ENCODE measurements around the gene HNRNPUL2.
"Not testable (repeated sequence)": the region's sequence is repeated elsewhere in the genome, so short reads cannot be mapped to it uniquely, and the experiment has no call there.

The HNRNPUL2 gene

DNA sequence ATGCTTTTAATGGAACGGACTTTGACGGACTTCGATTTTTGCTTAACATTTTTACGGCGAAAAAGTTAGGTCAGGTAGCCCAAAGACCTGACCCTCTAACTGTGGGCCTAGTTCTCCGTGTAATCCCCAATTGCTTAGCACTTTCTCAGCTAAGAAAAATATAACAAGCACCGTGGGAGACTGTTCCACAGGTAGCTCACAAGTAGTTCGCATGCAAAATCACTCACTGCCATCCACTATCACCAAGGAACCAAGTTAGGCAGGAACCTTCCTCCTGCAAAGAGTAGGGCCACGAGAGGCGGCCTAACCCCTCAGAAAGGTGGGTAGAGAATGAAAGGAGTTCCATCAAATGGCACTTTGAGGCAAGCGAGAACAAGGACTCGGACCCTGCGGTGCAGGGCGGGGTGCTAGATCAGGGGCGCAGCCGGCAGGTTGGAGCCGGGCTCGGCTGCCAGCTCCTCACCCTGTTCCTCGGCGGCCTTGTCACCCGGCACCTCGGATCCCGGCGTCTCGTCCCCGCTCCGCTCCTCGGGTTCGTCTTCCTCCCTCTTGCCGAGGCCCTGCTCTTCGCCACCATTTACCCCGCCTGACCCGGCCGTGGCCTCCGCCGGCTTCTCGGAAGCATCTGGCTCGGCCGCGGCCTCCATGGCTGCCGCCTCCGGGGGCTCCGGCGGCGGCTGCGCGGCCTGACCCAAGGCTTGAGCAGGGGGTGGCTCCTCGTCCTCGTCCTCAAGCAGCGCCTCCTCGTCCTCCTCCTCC, 922 bp downstream of the HNRNPUL2 start:
- DNase-seq, result peak; percentile 28

DNA sequence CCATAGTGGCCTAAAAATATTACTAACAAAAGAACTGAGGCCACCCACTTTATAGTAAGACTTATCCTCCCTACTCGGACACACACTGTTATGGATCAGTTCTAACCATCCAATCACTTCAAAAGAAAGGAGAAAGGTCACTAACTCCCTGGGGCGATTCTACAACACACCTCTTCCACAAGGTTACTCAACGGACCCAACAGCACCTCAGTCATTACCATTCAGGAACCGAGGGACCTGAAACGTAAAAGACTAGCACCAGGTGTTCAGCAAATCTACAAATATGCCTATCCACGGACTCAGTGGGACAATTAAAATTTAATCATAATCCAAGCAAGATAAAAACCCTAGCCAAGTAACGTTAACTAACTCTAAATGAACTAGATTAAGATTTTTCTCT, 1.6 kb downstream of the HNRNPUL2 start:
- no peak for DNase-seq

DNA sequence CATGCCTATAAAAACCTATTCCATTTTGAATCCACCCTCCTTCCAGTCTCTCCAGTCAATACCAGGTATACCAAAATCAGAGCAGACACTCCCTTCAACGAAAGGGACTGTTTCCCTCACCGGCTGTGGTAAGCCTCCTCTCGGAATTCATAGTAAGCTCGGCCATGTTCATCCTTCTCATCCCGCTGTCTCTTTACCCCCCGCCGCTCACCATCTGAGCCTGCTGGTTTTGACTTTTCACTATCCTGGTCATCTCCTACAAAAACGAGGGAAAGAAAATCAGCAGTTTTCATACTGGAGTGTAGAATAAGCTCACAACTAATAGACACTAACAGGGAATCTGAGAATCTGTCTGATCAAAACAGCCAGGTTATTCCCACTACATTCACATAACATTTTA, 3.1 kb downstream of the HNRNPUL2 start:
- no peak for DNase-seq

DNA sequence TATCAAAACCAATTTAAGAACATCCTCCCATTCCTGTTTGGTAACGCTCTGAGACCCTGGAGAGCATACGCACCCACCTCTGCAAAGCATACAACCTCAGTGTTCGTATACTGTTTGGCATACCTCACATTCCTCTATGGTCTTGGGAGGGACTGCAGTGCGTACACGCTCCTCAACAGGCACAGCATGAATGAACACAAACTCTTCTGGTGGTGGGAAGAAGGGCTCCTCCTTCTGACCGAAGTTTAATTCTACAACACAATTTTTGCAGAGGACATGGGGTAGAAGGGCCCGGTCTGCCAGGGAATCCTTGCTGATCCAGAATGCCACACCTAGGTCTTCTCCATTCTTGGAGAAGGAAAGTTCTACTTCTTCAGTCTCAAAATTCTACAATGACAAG, 5.3 kb downstream of the HNRNPUL2 start:
- no peak for DNase-seq

DNA sequence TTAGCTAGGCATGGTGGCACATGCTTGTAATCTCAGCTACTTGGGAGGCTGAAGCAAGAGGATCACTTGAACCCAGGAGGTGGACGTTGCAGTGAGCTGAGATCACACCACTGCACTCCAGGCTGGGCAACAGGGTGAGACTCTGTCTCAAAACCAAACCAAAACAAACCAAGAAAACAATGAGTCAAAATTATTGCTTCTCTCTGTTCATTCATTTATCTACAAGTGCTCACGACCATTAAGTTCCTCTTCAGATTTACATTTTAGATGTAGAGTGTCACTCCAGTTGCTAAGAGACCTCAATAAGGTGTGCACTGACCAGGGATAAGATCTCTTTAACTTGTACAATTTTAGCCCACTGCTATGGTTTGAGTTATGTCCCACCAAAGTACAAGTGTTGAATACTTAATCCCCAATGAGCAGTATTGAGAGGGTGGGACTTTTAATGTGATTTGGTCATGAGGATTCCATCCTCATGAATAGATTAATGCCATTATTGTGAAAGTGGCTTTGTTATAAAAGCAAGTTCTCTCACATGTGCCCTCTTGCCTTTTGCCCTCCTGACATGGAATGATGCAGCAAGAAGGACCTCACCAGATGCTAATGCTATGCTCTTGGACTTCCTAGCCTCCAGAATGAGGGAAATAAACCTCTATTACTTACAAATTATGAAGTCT, 7.8 kb downstream of the HNRNPUL2 start:
- DNase-seq, result no peak

DNA sequence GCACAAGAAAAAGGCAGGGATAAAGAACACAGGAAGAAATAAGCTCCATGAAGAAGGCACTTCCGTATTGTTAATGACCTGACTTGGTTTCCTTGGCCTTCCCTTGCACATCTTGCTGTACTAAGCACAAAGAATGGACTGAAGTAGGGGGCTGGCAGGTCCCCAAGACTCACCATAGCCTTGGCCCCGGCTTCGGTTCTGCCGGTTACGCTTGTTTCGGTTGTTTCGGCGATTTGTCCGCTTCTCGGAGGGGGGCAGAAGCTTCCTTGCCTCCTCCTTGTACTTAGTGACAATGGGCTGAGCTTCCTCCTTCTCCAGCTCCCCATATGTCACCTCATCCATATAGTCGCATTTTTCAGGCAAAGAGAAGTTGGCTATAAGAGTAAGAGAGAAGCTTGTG, 10.4 kb downstream of the HNRNPUL2 start:
- DNase-seq, result no peak

DNA sequence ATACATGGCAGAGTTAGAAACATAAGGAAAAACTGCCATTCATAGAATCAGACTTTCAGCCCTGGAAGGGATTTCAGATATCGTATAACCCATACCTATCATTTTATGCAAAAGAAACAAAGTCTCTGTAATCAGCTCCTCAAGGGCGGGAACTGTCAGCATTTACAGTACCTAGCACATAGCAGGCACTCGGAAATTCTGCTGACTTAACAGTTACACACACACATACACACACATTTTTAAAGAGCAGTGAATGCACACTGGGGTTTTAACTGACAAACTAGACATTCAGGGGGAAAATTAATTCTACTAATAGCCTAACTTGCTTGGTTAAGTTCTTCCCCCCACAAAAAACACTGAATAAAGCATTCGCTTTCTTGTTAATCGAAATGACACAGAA, 11.1 kb downstream of the HNRNPUL2 start:
- DNase-seq, result no peak

DNA sequence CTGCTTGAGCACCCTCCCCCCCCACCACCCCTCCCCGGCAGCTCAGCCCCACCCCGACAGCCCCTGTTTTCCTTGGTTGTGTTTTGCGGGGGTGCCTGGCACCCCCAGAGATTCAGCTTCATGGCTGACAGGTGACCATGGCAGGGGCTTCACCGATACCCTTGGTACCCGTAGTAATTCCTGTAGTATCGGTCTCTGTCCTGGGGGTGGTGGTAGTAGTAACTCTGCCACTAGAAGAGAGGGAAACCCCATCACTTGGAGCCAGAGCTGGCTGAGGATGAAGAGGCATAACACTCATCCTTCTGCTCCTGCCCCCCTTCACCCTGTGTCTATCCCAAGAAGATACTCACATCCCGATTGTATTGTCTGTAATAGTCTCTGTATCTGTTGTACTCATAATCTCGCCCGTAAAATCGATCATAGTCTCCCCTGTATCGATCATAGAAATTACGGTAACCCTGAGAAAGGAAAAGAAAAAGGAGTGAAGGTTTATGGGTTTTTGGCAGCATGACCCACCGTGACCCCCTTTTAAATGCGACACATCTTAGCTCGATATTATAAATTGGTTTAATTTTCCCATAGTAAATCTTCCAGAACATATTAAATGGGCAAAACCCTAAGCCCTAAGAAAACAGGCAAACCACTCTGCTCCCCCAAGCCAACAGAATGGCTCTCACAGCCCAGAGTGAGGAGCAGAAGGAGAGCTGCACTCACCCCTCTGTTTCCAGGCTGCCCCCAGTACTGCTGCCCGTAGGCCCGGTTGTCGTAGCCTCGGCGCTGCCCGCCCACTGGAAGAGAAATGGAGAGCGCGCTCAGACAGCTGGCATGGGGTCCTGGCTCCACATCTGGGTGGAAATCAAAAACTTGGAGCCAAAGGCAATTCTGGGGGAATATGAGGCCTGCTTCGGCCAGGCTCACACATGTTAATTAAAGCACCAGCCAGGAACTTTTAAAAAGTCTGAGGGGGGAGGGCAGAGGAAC, 11.8 kb downstream of the HNRNPUL2 start:
- DNase-seq, result no peak

DNA sequence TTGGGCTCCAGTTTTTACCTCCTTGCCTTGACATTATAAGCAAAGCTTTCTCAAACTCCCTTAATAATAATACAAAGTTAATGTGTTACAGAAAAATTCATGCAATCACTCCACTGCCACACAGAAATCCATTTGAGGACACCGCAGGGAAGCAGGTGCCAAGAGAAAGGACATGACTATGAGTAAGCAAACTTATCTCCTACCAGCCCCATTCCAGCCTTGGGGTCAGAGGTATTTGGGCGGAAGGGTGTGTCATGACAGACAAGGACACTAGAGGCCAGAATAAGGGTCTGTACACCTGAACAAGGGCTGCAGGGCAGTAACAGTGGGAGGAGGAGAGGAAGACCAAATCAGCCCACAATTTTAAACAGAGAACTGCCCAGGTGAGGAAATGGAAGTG, 13.9 kb downstream of the HNRNPUL2 start:
- DNase-seq, result no peak

DNA sequence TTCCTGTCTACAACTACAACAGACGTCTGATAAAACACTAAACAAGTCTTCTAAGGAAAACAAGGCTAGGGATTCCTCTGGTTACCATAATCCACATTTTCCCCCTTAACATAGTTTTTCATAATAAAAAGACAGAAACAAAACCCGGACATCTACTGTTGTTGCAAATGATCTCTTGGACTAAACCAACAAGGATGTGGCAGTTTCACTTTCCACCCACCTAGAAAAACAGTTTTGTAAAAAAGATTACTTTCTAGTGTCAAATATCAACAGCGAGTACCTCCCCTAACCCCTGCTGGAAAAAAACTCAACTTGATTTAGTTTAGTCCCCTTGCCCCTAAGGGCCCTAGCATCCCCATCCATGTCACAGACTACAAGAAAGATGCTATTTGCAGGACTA, 14.4 kb downstream of the HNRNPUL2 start:
- DNase-seq, result no peak

DNA sequence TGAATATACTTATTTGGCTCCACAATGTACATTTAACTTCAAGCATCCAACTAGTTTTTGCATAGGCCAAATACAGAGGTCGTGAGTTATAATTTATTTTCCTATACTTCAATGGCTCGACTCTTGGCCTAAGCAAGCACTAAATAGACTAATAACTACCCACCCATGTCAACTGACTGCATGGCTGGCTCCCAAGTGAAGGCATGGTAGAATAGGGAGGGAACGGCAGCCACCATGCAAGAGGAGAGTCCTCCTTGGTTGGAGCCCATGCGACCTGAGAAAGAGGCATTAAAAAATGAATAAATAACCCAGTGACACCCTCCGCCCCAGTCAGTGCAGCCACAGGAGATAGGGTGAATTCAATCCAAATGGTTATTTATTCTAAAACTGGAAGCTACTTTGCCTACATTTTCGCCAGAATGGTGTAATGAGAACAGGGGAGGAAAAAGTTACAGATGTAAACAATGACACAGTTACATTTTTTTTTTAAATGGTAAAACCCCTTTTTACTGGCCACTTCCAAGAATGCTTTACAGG, 14.9 kb downstream of the HNRNPUL2 start:
- DNase-seq, result no peak

DNA sequence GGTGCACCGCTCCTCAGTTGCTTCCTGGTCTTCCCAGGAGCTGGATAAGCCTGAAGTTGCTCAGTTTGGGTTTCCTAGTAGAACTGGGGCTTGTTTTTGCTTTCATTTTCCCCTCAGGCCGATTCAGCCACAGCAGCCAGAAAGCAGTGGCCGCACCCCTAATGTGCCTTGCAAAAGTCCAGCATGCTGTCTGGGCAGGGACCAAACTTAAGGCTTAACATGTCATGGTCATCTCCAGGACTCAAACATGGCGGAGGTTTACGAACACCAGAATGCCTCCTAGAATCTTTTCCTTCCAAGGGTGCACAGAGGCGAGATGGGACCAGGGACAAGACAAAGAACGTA, 17.3 kb downstream of the HNRNPUL2 start:
- no peak for DNase-seq

DNA sequence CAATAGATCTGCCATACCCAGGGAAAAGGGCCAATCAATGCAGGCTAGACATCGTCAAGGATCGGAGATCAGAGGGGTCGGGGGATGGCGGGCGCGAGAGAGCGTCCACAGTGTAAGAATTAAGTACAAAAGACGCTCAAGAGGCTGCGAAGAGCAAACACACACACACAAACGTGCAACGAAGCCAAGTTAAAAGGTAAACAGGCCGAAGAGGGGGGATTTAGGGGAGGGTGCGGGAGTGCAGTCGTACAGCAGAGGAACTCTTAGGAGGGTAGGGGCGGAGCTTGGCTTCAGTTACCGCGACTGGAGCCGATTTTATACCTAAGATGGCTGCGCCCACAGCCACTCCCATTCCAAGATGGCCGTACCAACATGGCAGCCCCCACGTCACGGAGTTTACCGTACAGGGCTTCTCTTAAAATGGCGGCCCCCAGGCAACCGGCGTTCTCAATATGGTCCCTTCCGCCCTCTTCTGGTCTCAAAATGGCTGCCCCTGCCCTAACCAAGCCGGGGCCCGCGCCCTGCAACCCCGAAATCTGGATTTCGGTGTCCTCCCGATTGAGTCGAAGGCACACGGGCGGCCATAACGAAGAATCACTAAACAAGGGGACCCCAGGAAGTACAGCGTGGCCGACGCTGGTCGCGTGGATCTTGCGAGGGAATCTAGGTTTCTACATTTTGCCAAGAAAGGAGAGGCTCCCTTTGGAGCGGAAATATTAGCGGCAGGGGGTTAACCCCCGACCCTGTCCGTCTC, 17.8 kb downstream of the HNRNPUL2 start:
- DNase-seq, result peak; percentile 90

DNA sequence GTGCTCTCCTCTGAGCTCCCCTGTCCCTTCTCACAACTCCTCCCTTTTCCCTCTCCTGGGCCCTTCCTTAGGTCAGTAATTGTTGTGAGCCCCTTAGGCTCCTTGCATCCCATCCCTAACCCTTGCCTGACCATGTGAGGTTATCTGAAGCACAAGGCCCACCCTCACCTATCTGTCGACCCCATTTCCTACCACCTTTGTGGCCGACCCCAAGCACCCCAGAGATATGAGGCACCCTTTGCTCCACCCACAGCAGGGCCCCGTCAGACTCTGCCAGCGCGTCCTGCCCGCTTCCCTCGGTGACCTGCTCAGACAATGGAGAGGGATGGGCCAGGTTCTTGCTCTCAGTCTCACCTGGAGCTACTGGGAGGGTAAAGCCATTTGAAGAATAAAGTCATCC, 18.5 kb downstream of the HNRNPUL2 start:
- DNase-seq, result peak; percentile 17

DNA sequence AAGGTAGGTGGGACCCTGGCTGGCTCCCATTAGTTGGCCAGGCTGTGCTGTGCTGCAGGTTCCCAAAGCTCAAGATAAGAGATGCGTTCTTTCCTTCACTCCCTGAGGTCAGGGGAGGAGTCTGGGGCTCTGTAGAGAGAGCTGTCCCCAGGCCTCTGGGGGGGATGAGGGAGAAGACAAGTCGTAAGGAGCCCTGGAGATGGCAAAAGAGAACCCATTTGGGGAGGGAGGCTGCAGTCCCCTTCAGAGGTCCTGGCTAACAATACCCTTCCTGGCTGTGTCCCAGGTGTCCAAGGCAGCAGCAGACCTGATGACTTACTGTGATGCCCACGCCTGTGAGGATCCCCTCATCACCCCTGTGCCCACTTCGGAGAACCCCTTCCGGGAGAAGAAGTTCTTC, 18.9 kb downstream of the HNRNPUL2 start:
- DNase-seq, result no peak

DNA sequence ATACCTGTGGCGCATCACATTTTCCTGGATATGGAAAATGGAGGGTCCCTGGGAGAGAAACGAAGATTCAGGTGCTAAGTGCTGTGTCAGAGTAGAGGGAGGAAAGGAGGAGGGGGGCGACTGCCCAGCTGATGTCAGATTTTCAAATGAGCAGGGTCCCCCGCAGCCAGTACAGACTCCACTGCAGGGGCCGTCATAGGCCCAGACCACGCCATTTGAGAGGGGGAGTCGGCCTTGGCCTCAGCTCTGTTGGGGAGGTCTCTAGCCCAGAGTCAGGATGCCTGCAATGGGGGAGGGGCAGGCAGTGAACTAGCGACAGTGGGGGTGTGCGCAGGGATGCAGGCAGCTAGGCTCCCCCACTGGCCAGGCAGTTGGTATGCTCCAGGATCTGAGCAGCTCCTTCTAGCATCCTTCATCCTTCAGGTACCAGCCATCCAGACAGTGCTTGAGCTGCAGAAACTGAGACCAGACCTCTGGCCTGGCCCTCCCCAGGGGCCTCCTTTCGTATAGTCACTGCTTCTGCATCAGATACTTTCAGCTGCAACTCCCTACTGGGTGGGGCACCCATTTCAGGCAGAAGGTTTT, 19.9 kb downstream of the HNRNPUL2 start, which contains the start of the genes BSCL2 and GNG3:
Gene BSCL2 (minus strand): TSS at position 148 of the 585 bp plus-strand sequence. CDS start 229 bp downstream, outside the sequence.
Gene GNG3 (plus strand): TSS at position 400 of the 585 bp plus-strand sequence. CDS start 620 bp downstream, outside the sequence.
- no peak for DNase-seq

DNA sequence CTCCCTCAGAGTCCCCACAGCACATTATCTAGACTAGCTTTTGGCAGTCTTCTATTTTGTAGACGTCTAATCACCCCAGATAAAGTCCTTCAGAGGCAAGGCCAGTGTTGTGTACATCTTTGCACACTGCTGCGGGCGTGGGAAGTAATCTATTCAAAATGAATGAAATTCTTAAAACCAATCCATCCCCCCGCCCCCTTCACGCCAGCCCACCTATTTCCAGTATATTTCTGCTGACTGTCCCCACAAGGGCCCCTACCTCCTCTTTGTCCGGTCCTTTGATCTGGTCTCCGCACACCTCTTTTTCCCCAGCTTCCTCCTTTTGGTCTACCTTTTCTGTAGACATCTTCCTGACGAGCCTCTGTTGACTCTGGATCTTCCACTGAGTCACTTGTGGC, 20.4 kb downstream of the HNRNPUL2 start:
- DNase-seq, result no peak

DNA sequence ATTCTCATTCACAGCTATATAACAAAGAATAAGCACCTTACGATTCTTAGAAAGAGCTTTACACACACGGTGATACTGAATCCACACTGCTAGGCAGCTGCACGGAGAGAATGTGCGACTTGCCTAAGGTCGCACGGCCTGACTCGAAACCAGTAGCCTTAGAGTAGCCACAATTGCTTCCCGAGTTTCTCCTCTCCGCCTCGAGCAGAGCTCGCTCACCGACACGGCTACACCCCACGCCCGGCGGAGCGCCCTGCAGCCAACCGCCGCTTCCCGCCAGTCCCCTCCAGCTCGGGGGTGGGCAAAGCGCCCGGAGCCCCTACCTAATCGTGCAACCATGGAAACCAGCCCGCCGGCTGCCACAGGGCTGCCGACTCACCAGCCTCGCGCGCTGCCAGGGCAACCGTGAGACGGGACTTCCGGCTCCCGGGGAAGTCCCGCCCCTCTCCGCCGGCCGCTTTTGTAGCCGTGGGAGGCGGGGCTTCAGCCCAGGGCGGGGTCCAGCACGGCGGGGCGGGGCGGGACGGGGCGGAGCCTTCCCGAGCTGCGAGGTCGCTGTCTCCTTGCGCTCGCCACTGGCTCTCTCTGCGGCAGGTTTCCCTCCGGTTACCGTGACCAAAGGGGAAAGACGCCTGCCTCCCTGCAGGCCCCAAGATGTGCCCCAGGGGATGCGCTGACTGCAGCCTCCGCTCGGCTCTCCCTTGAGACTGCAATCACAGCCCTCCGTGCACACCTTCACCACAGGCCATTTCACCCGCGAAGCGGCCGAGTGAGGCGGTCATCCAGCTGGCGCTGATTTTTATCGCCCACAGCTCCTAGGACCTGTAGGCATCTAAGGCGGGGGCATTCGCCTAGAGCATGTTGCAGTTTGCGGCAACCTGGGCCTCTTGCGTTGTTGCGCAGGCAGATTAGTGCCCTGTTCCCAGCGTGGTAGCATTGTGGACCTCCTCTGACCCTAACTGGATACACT, 21.1 kb downstream of the HNRNPUL2 start:
- DNase-seq, result peak; percentile 92

DNA sequence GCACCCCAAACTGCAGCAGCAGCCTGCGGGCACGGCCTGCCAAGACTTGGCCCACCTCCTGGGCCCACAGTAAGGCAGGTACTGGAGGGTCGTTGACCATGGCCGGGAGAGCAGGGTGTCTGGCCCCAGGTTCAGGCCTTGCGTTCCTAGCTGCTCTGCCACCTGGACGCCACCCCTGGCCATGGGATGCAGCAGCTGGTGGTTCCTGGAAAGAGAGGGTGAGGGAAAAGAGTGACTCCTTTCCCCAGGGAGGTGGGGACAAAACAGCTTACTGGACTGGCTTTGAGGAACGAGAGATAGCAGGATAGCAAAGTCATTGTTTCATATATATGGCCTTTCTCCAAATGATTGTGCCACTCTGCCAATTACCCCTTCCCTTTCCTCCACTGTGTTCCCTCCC, 21.8 kb downstream of the HNRNPUL2 start:
- no peak for DNase-seq

DNA sequence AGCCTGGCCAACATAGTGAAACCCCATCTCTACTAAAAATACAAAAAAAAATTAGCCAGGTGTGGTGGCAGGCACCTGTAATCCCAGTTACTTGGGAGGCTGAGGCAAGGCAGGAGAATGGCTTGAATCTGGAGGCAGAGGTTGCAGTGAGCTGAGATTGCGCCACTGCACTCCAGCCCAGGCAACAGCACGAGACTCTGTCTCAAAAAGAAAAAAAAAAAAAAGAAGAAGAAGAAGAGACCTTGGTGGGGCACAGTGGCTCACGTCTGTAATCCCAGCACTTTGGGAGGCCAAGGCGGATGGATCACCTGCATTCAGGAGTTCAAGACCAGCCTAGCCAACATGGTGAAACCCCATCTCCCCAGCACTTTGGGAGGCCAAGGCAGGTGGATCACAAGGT, 23.3 kb downstream of the HNRNPUL2 start:
- DNase-seq, result not testable (repeated sequence)

DNA sequence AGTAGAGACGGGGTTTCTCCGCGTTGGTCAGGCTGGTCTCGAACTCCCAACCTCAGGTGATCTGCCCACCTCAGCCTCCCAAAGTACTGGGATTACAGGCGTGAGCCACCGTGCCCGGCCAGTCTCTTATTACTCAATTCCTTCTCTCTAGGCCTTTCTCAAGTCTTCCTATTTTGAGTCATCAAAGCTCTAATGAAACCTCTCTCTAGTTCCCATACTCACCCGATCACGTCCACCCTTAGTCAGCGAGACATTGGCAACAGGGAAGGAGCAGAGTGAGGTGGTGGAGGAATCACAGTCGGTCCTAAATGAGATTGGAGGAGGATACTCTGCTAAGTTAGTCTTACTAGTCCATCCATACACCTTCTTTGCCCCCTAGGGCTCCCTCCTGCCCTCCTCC, 25.0 kb downstream of the HNRNPUL2 start:
- DNase-seq, result no peak
